ENCODE results near the gene PRDX1. TPM values are rescaled to one million over a fixed set of nuclear protein-coding genes. Genes with fewer than 3 reads are reported as not detected.

The PRDX1 gene
- total and polyA plus RNA-seq, 2 of the 4 experiments (the other 2 are of a cell fraction) = 612 to 883 TPM

DNA sequence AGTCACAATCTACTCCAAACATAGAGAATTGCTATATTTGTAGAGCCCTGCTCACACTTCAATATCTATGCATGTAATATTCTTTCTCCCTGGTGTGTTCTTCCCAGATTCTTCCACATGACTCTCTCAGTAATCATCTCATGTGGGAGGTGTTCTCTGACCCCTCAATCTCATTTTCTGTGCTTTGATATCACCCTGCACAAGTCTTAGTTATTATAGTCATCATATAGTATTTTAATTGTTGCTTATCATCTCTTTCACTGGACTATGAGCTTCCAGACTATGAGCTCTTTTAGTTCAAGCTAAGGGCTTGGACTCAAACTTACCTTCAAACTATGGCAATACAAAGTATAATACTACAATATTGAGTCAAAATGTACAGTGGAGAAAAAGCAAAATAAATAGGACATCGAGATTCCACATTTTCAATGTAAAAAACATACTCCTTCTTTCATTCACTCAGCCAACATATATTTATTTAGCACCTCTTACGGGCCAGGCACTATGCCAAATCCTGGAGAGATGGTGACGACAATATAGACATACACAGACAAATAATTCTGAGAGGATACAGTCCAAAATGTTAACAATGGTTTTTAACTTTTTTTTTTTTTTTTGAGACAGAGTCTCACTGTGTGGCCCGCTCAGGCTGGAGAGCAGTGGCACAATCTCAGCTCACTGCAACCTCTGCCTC is 43.4 kb downstream of the PRDX1 start:
- H3K27me3 ChIP-seq (ENCODE audit: control insufficient read depth, insufficient read depth, low read length) = no peaks in the 10 kb centered on the region
- no peak overlapping the region for H3K4me2 ChIP-seq (ENCODE audit: low read depth, low read length)
- no CpG with 5 or more reads among the region's 4 CpGs for WGBS, 2 experiments (ENCODE audit: extremely low coverage in 2 of 2, insufficient read length in 1 of 2)
- H2AFZ ChIP-seq (replicated peaks; ENCODE audit: low read length, poor library complexity) = no peak overlapping the region
- no TSS peak for BruUV-seq (replicated peaks)
- H2BK15ac ChIP-seq (ENCODE audit: low read depth, low read length) = no peak overlapping the region
- TF ChIP-seq CHD1 (IDR thresholded peaks at IDR 0.05; ENCODE audit: low read depth, low read length) (no peak), POLR2A (IDR thresholded peaks at IDR 0.05; ENCODE audit: low read depth, low read length) (no peak), MXI1 (IDR thresholded peaks at IDR 0.05; ENCODE audit: borderline replicate concordance, low read depth, low read length) (no peak), MAFK (IDR thresholded peaks at IDR 0.05; ENCODE audit: low read depth, low read length) (no peak), FOS (IDR thresholded peaks at IDR 0.05; ENCODE audit: low read depth, low read length) (no peak), MAZ (IDR thresholded peaks at IDR 0.05; ENCODE audit: borderline replicate concordance, low read depth, low read length) (no peak)
- TF ChIP-seq, protein P1, sequence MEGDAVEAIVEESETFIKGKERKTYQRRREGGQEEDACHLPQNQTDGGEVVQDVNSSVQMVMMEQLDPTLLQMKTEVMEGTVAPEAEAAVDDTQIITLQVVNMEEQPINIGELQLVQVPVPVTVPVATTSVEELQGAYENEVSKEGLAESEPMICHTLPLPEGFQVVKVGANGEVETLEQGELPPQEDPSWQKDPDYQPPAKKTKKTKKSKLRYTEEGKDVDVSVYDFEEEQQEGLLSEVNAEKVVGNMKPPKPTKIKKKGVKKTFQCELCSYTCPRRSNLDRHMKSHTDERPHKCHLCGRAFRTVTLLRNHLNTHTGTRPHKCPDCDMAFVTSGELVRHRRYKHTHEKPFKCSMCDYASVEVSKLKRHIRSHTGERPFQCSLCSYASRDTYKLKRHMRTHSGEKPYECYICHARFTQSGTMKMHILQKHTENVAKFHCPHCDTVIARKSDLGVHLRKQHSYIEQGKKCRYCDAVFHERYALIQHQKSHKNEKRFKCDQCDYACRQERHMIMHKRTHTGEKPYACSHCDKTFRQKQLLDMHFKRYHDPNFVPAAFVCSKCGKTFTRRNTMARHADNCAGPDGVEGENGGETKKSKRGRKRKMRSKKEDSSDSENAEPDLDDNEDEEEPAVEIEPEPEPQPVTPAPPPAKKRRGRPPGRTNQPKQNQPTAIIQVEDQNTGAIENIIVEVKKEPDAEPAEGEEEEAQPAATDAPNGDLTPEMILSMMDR (conservative IDR thresholded peaks at IDR 0.05; ENCODE audit: low read depth, low read length) = no peak
- H3K9me1 ChIP-seq (ENCODE audit: insufficient read depth, low read length) = no peaks in the 10 kb centered on the region
- no peak overlapping the region for H2BK120ac ChIP-seq (ENCODE audit: low read depth, low read length)
- no peaks in the 10 kb centered on the region for H3K79me1 ChIP-seq (ENCODE audit: low read depth in 1 of 2, low read length in 2 of 2)
- no peak overlapping the region for H4K91ac ChIP-seq (ENCODE audit: insufficient read depth, low read depth, low read length)
- in situ Hi-C loops (cut with MboI; ENCODE audit: low sequenced_read_pairs) (no loop called here), dilution Hi-C loops (cut with HindIII; ENCODE audit: low sequenced_read_pairs, unreplicated experiment) (no loop called here), intact Hi-C loops (cut with micrococcal nuclease) (no loop called here)
- no peak overlapping the region for H3K27ac ChIP-seq (ENCODE audit: insufficient read depth, low read length)
- H4K20me1 ChIP-seq (ENCODE audit: insufficient read depth, low read length) = no peaks in the 10 kb centered on the region
- H3K4me1 ChIP-seq (ENCODE audit: control insufficient read depth, insufficient read depth, low read length) = no peaks in the 10 kb centered on the region
- no peak overlapping the region for H3K4me3 ChIP-seq (ENCODE audit: insufficient read depth, low read depth, low read length)
- H2AK9ac ChIP-seq (replicated peaks; ENCODE audit: low read depth, low read length, poor library complexity) = no peak overlapping the region
- no peak overlapping the region for H4K8ac ChIP-seq (ENCODE audit: low read depth in 2 of 2, low read length in 2 of 2)
- no peak overlapping the region for H3K14ac ChIP-seq (replicated peaks; ENCODE audit: low read depth, low read length)
- CTCF ChIA-PET = interaction anchor here (0.6 kb wide), 1 partner anchor 9 kb away, joined by 4 read pairs; no protein-coding TSS in a partner anchor
- no peak overlapping the region for H3K4ac ChIP-seq (ENCODE audit: low read depth, low read length)
- no peak overlapping the region for H2BK5ac ChIP-seq (ENCODE audit: low read depth, low read length, poor library complexity, severe bottlenecking)
- no peaks in the 10 kb centered on the region for H3K9me3 ChIP-seq (ENCODE audit: control insufficient read depth, insufficient read depth, low read length)
- DNase-seq (no peak), ATAC-seq (ENCODE audit: low read depth) (no peak)
- H3K23ac ChIP-seq (ENCODE audit: low read depth, low read length) = no peak overlapping the region
- H3K9ac ChIP-seq (ENCODE audit: low read depth, low read length) = no peak overlapping the region
- no peak overlapping the region for H3K56ac ChIP-seq (ENCODE audit: extremely low read depth, insufficient read depth, low read length)
- no peak overlapping the region for H3K18ac ChIP-seq (ENCODE audit: low read depth, low read length)
- H4K5ac ChIP-seq (ENCODE audit: low read depth, low read length) = no peak overlapping the region
- no peaks in the 10 kb centered on the region for H3K36me3 ChIP-seq (ENCODE audit: control insufficient read depth, insufficient read depth, low read length)
- H2AK5ac ChIP-seq (ENCODE audit: low read depth, low read length) = no peak overlapping the region
- H2BK20ac ChIP-seq (ENCODE audit: low read depth, low read length) = no peak overlapping the region
- POLR2A ChIA-PET (ENCODE audit: unreplicated experiment) = no interaction called here

Measured in IMR-90 (cell line).